NOMO-1 (cell line): Measurements from ENCODE around the gene MMP26.

Source experiments
- DNase-seq, 2 experiments: peaks; one replicate each; lab custom pipeline; 2025; ENCODE audit not compliant: unreplicated experiment in 2 of 2; lab: John Stamatoyannopoulos, UW

MMP26 gene

DNA sequence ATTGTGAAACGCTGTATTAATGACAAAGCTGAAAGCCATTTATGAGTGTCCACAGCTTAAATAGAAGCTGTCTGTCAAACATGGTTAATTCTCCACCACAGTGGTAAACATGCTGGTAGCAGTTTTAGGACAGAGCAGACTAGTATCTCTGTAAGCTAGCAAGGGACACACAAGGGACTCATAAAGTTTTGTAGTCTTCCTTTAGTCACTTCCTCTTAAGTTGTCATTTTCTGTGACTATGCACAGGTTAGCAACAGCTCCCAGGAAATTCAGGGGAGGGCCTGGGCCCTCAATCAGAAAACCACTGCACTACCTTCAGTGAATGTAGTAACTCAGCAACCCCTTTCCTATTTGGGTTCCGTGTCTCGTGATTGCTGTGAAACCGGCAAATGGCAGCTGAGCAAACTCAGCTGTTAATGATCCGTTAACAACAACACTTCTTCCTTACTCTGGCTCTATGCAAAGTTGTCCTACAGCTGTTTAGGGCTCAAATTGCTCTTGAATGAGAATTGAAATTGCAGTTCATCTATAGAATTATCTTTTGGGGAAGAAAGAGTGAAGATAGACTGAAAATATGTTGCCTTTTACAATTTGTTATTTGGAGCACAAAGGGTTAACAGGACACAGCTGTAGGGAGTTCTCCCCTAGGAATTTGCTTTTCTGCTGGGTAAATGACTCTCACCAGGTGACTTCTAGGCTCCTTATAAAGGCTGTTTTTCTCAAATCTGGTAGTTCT lies at the start of gene MMP26:
Gene MMP26, plus strand, starts transcription at position 731 of the 736 bp plus-strand sequence.
- DNase-seq = no peak

DNA sequence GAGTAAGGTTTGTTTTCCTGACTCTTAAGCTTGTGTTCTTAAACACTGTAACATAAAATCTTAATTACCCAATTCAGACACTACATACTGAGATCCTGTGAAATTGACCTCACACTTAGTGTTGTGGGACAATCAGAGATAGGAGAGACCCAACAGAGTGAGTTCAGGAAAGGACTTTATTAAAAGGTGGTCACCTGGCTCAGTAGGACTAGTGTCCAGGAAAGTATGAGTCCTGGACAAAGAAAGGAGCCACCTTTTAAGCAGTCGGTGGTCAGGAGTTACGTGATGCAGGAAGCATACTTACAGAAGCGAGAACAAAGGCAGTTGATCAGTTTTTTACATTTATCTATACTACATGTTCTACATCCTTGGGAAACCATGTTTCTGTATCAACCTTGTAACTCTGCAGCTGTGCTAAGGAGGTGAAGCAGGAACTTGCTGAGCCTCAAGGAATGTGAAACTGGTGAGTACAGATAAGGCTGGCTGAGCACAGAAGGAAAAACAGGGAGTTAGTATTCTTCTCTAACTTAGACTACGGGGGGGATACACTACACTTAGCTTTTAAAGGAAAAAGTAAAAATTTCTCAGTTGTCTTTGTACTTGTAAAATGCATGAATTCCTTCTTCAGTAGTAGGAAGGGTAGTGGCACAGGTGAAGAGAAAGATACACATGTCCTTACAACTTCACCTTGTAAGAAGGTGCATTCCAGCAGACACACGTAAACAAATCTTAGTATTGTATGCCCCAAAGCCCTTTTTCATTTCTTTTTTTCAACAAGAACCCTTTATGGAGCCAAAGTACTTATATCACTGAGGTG lies 45.7 kb upstream of the MMP26 start:
- DNase-seq = no peak

DNA sequence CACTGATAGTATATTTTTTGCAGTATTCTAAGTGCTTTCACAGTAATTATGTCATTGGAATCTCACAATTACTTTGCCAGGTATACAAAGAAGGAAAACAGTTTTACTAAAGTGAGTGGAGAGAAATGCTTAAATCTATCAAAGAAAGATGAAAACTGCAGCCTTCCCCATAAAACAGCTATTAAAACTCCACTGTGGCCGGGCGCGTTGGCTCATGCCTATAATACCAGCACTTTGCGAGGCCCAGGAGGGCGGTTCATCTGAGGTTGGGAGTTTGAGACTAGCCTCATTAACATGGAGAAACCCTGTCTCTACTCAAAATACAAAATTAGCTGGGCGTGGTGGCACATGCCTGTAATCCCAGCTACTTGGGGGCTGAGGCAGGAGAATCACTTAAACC lies 41.7 kb upstream of the MMP26 start:
- DNase-seq = no peak

DNA sequence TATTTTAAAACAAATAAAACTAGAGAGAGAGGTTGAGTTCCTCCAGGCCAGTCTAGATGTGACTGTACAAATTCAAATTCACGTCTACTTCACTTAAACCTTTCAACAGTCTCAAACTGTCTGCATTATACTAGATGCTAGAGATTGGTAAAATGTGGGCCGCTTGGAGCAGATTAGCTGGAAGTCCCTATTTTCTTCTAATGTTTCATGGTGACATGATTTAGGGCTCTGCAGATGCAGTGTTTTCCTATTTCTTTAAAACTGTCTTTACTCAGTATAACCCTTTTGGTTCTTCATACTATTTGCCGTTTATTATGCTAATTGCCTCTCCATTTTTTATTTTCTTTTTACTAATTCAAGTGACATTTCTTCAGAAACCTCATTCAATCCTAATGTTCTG lies 40.4 kb upstream of the MMP26 start:
- no peak for DNase-seq

DNA sequence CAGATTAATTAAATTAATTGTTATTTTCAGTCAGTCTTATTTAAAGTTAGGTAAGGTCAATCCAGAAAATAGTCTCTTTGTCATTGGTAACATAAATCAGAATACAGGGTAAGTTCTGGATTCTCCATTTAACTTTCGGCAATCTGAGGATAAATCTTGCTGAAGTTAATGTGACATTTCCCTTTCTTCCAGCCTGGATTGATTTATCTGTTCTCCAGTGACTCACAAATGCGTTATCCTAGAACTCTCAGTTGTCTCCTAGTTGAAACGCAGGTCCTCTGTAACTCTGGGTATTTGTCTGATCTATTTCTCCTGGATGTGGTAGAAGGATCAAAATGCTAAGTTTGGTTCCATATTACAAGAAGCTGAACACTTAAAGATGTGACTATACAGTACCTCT lies 39.8 kb upstream of the MMP26 start:
- no peak for DNase-seq

DNA sequence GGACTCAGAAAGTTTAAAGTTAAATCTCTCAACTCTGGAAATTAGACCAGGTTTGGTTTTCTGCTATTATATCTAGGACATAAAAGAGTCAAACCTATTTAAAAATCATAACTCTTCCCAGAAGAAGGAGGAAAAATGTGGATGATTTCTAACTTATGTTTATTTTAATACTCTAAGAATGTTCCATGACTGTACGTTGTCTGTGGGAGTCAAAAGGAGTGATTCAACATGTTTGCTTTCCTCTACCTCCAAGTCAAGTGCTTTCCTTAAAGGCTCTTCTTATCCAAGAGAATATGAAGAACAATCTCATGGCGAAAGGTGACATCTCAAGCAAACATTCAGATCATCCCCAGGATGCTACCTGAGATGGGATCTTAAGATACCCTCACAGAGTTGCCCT lies 39.2 kb upstream of the MMP26 start:
- no peak for DNase-seq

DNA sequence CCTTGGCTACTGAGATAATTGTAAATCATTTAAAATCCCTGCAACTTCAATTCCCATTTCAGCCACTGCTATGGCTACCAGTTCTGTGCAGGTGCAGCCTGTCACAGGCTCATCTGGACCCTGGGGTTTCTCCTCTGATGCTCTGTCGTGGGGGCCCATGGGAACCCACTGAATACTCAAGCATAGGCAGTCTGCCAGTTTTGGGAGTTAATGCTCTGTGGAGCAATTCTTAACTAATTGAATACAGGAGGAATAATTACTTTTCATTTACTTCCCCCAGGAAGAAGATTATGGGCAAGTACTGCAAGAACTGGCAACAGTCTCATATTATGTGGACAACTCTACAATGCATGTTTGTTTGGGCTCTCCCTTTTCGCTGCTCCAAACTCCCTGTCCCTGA lies 32.8 kb upstream of the MMP26 start:
- no peak for DNase-seq

DNA sequence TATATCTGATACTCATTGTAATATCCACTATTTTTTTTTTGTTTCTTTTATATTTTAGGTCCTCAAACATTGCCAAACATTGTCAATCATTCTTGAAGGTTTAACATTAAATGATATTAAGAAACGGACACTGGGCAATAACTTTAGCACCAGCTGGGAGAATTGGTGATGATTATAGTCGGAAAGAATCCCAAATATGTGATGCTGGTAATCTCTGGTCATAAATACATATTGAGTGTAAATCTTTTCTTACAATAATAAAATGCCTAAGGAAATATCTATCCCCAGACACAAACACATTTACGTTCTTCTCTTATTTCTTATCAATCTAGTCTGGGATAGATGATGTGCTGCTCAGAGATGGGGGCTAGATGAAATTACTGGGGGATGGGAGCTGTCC lies 32.1 kb upstream of the MMP26 start:
- no peak for DNase-seq

DNA sequence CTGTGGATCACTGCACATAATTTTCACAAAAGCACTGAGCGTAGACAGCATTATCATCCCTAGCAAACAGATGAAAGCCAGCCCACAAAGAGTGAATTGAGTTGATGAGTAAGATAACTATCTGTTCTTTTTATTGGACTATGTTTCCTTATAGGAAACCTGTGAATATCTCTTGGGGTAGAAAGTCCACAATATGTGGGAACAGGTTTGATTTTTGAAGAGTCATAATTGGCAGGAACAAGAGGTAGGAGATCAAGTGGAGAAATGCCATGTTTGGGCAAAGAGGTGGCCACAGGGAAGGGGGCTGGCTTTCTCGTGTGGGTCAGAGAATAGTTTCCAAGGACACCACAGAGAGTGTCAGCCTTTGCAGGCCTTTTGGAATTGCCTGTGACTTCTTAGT lies 30.8 kb upstream of the MMP26 start:
- DNase-seq = no peak

DNA sequence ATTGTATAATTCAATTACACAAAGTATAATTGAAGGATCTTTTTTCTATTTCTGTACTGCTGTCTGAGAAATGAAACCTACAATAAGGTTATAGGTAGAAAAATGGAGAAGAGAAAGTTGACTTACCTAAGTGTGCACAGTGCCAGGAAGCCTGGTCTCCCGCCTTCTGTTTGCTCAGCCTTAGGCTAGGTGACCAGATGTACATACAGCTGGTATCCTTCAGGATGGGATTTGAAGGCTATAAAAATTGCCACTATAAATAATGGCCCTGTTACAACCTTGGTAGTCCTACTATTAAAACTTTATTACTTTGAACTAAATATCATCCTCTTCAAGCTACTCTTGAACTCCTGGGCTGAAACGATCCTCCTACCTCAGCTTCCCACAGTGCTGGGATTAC lies 26.6 kb upstream of the MMP26 start:
- DNase-seq = no peak

DNA sequence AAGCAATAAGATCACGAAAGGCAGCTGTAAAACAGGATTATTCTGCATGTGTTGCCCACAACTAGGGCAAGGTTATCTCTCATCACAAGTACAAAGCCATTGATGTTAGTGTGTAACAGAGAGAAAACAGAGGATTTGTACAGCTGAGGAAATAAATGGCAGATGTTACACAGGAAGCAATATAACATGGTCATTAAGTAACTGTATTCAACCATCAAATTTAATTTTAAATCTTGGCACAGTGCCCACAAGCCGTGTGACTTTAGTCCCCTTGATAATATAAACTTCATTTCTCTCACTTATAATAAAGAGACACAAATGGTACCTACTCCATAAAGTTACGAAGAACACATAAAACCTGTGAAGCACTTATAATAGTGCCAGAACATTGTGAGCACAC lies 24.2 kb upstream of the MMP26 start:
- no peak for DNase-seq

DNA sequence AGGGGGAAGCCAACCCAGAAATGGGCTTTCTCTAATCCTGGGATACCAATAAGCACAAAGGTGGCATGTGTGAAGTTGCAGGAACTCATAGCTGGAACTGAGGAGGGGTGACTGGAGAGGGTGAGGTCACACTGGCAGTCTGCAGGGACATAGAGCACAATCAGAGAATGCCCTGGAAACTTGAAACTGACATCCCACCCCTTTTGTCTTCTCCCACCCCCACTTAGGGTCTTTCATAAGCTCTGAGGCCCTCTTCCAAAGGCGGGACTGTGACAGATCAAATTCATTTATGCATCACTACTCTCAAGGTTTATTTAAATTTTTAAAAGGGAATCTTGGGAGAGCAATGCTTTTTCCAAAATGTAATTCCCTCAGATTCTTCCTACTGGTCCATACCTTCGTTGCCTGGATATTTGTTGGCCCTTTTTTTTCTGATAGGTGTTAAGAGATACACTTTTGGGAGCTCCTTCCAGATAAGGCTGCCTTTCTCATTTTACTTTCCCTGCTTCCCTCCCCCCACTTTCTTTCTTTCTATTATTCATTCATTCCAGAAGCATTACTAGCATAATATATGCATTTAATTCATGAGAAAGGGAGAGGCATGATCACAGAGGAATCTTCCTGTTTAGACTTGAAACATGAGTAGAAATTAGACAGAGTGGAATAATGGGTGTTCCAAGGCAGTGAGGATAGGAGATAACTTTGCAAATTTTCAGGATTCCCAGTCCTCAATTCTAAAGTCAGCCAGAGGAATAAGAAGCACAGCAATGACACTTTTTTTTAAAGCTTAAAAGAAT lies 21.8 kb upstream of the MMP26 start:
- DNase-seq = no peak

DNA sequence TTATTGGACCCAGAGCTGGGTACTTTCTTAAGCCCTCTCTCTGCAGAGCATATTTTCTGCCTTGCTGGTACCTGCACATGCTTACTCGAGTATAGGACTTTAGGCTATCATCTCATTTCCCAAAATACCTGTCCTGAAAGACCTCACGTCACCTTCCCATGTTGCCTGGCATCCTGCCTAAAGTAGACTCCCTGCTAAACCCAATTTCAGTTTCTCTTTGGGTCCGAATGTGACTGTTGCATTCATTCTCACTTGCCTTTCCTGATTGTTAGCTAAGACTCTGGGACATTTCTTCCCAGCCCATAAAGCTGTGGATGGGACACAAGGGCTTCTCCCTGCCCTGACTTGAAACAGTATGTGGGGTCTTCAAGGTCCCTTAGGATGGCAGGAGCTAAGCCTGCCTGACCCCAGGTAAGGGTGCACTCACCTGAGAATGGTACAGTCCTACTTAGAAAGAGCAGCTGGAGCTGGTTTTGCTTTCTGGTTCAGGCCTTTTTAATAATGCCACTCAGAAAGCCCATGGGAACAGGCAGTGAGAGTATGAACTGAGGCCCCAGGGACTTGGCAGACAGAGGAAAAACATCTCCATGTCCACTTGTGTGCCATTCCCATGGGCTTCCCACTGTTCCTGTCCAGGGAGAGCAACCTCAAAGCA lies 19.8 kb upstream of the MMP26 start:
- no peak for DNase-seq

DNA sequence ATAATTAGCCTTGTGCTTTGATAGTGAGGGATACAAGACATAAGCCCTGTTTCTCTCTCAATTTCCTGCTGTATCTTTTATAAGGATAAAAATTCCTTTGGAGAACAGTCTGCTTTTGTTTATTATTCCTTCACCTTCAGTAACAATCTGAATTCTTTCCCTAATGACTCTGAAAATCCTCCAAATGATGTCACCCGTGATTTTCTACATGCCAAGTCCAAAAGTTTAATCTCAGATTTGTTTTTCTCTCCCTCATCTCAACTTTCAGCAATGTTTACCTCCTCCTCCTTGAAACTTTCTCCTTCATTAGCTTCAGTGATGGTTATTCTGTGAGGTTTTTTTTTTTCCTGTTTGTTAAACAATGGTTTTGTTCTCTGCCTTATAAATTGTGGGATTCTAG lies 9.1 kb upstream of the MMP26 start:
- DNase-seq = no peak

DNA sequence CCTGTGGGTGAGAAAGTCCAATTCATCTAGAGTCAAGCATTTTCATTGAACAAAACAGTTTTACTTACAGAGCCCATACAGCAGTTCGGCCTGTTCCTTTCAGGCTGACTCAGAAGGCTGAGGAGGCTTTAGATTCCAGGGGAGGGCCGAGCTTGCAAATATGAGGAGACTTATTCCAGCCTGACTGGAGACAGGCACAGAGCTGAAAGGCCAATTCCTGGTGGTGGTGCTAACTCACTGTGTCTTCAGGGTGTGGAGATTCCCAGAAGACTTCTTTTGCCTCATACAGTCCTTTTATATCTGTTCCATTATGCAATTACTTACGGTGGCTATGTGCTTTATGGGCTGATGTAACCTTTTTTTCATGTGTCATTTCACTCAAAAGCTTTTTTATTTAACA lies 7.0 kb upstream of the MMP26 start, which contains the start of gene OR51E2:
Gene OR51E2, minus strand, starts transcription at position 269 of the 400 bp plus-strand sequence. CDS start 15,142 bp downstream, outside the sequence.
- DNase-seq = no peak

DNA sequence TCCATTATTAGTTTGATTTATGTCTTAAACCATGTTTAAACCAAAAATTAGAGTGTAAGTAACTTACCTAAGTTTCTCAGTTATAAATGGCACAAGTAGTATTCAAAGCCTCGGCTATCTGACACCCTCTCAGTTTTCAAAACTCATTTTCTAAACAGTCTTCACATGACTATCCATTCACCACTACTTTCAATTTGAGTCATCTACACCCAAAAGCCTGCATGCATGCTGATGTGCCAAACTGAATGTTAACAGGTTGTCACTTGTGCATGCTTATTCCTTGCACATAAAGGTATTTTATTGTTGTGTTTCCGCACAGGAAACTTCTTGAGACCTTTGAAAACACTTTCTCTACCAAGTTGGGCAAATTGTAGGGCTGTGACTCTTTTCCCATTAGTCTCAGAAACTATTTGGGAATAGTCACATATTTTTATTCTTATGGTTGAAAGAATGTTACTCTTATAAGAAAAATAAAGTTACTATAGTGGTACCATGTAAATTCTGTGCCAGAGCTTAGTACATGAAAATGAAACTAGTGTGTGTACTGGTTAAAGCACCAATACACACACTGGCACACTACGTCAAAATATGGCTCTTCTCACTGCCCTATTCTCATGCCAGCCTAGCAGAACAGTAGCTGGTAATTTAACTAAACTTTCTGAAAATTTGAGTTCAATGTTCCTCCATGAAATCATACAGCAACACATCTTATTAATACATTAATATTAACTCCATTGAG lies 4.7 kb upstream of the MMP26 start:
- DNase-seq = no peak

DNA sequence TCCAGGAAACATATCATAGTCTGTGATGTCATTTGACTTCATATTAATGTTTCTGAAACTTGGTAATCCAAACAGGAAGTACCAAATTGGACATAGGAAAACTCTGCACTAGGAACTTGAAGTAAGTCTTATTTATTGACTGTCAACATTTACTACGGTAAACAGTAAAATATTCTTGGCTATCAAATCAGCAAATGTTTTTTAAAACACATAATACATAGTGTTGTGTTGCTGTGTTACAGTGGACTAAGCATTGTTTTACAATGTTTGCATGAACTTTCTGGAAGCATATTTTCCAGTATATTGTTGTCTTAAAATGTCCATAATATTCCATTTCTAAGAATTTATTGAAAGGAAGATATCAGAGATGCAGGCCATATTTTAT lies 4.2 kb upstream of the MMP26 start:
- no peak for DNase-seq

DNA sequence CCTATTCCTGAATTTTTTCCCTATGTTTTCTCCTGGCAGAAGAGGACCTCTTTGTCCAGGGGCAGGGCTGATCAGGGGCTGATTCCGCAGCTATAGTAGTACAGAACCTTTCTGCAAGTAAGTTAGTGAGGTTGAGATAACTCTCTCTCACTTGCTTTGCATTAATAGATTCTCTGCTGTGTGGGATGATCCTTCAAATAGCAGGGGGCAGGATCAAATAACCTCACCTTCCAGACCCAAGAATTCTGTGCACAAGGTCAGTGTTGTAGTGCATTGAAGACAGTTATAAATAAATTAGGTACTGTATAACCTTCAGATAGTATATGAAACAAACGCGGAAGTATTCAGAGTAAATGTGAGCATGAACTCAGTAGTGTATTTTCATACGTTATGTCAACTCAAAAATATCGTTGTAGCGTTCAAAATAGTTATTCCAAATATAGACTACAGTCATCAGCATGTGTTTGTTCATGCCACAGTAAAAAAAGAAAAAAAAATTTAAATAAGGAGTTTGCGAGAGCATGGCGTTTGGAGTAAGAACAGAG lies 278 bp downstream of the MMP26 start:
- DNase-seq = no peak

DNA sequence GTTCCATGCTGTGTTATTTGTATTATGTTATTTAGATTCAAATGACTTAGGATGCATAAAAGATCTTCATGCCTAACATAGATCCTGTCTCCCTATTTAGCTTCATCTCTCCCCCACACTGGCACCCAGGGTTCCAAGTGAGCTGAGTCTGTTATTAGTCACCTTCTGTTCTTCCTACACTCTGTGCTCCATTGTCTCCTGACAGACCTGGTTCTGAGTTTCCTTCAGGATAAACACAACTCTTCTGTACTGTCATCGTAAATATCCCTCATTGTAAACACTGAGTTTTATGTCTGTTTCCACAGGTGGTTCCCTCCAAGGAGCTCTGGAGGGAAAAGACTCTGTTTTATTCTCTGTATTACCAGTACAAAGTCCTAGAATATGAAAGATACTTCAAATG lies 8.7 kb downstream of the MMP26 start:
- no peak for DNase-seq

DNA sequence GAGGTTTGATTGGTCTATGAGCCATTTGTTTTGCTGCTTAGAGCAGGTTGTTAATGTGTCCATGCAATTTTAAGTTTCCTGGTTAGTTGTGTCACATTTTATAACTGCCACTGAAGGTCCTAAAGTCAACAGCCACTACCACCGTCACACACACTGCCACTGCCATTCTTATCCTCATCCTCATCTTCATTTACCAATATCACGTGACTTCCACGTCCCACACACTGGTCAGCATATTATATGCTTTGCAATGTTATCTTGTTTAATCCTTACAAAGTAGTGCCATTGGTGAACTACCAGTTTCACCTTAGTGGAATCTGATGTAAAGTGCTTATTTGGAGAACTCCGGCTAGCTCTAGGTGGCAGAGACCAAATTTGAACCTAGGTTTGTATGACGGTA lies 9.7 kb downstream of the MMP26 start:
- DNase-seq = no peak
